ENCODE measurements around the gene RBPMS2. TPM values are rescaled to one million over a fixed set of nuclear protein-coding genes. Genes with fewer than 3 reads are reported as not detected.

The RBPMS2 gene
- total RNA-seq, 1 donor from 2014 or later, result 4.8 TPM

GRCh38 chr15:64747578-64747977 lies 27.8 kb downstream of the RBPMS2 start:
- Mint-ChIP-seq H3K4me3 (ENCODE audit: unreplicated experiment) (no peak overlapping the region), H3K36me3 (ENCODE audit: unreplicated experiment) (no peaks in the 10 kb centered on the region), H3K9me3 (ENCODE audit: unreplicated experiment) (no peaks in the 10 kb centered on the region), H3K27ac (ENCODE audit: unreplicated experiment) (no peak overlapping the region), H3K27me3 (ENCODE audit: unreplicated experiment) (no peaks in the 10 kb centered on the region), H3K4me1 (ENCODE audit: unreplicated experiment) (peaks cover 3% of the 10 kb centered on the region)
- DNase-seq (ENCODE audit: extremely low spot score, unreplicated experiment), result no peak
- TF ChIP-seq, protein P1, sequence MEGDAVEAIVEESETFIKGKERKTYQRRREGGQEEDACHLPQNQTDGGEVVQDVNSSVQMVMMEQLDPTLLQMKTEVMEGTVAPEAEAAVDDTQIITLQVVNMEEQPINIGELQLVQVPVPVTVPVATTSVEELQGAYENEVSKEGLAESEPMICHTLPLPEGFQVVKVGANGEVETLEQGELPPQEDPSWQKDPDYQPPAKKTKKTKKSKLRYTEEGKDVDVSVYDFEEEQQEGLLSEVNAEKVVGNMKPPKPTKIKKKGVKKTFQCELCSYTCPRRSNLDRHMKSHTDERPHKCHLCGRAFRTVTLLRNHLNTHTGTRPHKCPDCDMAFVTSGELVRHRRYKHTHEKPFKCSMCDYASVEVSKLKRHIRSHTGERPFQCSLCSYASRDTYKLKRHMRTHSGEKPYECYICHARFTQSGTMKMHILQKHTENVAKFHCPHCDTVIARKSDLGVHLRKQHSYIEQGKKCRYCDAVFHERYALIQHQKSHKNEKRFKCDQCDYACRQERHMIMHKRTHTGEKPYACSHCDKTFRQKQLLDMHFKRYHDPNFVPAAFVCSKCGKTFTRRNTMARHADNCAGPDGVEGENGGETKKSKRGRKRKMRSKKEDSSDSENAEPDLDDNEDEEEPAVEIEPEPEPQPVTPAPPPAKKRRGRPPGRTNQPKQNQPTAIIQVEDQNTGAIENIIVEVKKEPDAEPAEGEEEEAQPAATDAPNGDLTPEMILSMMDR (IDR thresholded peaks at IDR 0.05), result no peak

GRCh38 chr15:64746921-64747320 lies 28.5 kb downstream of the RBPMS2 start:
- H3K9me3 Mint-ChIP-seq (ENCODE audit: unreplicated experiment), result no peaks in the 10 kb centered on the region
- H3K27me3 Mint-ChIP-seq (ENCODE audit: unreplicated experiment), result no peaks in the 10 kb centered on the region
- H3K27ac Mint-ChIP-seq (ENCODE audit: unreplicated experiment), result no peak overlapping the region
- H3K4me3 Mint-ChIP-seq (ENCODE audit: unreplicated experiment), result no peak overlapping the region
- no peak for DNase-seq (ENCODE audit: extremely low spot score, unreplicated experiment)
- peaks cover 3% of the 10 kb centered on the region for H3K4me1 Mint-ChIP-seq (ENCODE audit: unreplicated experiment)
- TF ChIP-seq, protein P1 (IDR thresholded peaks at IDR 0.05), result no peak
- H3K36me3 Mint-ChIP-seq (ENCODE audit: unreplicated experiment), result no peaks in the 10 kb centered on the region

- DNase-seq (ENCODE audit: extremely low spot score, unreplicated experiment), result no peak
- TF ChIP-seq, protein P1 (IDR thresholded peaks at IDR 0.05), result no peak
- Mint-ChIP-seq H3K36me3 (ENCODE audit: unreplicated experiment) (no peaks in the 10 kb centered on the region), H3K4me3 (ENCODE audit: unreplicated experiment) (no peak overlapping the region), H3K9me3 (ENCODE audit: unreplicated experiment) (no peaks in the 10 kb centered on the region), H3K27me3 (ENCODE audit: unreplicated experiment) (no peaks in the 10 kb centered on the region), H3K4me1 (ENCODE audit: unreplicated experiment) (peaks cover 3% of the 10 kb centered on the region), H3K27ac (ENCODE audit: unreplicated experiment) (no peak overlapping the region)
Measured at GRCh38 chr15:64746356-64746755, 29.0 kb downstream of the RBPMS2 start.

GRCh38 chr15:64743691-64744090 lies 31.7 kb downstream of the RBPMS2 start:
- no peak overlapping the region for H3K27ac Mint-ChIP-seq (ENCODE audit: unreplicated experiment)
- H3K4me1 Mint-ChIP-seq (ENCODE audit: unreplicated experiment), result peaks cover 2% of the 10 kb centered on the region
- H3K36me3 Mint-ChIP-seq (ENCODE audit: unreplicated experiment), result no peaks in the 10 kb centered on the region
- no peak for DNase-seq (ENCODE audit: extremely low spot score, unreplicated experiment)
- TF ChIP-seq, protein P1 (IDR thresholded peaks at IDR 0.05), result no peak
- no peaks in the 10 kb centered on the region for H3K27me3 Mint-ChIP-seq (ENCODE audit: unreplicated experiment)
- no peak overlapping the region for H3K4me3 Mint-ChIP-seq (ENCODE audit: unreplicated experiment)
- H3K9me3 Mint-ChIP-seq (ENCODE audit: unreplicated experiment), result no peaks in the 10 kb centered on the region

DNA sequence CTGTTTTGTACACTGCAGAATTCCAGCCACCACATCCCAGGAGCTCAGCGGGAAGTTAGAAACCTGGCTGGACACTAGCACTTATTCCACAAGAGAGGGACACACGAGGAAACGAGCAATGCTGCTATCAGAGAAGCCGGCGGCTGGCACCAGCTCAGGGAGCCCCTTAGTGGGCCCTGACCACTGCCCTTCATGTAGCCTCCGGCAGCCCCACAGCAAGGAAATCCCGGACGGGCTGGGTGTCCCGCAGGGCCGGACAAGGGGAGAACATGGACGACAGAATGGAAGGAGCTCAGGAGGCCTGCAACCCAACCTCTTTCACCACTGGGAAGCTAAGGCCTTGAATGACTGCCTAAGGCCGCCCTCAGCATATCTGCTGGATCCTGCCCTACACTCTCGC lies 32.5 kb downstream of the RBPMS2 start:
- Mint-ChIP-seq H3K27me3 (ENCODE audit: unreplicated experiment) (no peaks in the 10 kb centered on the region), H3K4me1 (ENCODE audit: unreplicated experiment) (peaks cover 2% of the 10 kb centered on the region), H3K9me3 (ENCODE audit: unreplicated experiment) (no peaks in the 10 kb centered on the region), H3K4me3 (ENCODE audit: unreplicated experiment) (no peak overlapping the region), H3K27ac (ENCODE audit: unreplicated experiment) (no peak overlapping the region), H3K36me3 (ENCODE audit: unreplicated experiment) (no peaks in the 10 kb centered on the region)
- TF ChIP-seq, protein P1 (IDR thresholded peaks at IDR 0.05), result no peak
- no peak for DNase-seq (ENCODE audit: extremely low spot score, unreplicated experiment)

Measured in osteocyte (in vitro differentiated cells).